Measurements from ENCODE around the gene ZNF684.

DNA sequence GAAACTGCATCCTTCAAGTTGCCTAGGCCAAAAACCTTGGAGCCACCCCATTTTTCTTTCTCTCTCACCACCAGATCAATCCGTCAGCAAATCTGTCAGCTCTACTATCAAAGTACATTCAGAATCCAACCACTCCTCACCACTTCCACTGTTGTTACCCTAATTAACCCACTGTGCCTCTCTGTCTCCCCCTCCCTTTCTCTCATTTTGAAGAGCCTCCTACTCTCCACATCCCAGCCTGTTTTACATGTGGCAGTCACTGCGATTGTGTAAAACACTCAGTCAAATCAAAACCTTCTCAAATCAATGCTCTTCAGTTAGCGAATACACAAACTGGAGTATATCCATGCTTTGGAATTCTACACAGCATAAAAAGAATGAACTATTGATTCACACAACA is 33.1 kb downstream of the ZNF684 start:
- TF ChIP-seq, protein P1, sequence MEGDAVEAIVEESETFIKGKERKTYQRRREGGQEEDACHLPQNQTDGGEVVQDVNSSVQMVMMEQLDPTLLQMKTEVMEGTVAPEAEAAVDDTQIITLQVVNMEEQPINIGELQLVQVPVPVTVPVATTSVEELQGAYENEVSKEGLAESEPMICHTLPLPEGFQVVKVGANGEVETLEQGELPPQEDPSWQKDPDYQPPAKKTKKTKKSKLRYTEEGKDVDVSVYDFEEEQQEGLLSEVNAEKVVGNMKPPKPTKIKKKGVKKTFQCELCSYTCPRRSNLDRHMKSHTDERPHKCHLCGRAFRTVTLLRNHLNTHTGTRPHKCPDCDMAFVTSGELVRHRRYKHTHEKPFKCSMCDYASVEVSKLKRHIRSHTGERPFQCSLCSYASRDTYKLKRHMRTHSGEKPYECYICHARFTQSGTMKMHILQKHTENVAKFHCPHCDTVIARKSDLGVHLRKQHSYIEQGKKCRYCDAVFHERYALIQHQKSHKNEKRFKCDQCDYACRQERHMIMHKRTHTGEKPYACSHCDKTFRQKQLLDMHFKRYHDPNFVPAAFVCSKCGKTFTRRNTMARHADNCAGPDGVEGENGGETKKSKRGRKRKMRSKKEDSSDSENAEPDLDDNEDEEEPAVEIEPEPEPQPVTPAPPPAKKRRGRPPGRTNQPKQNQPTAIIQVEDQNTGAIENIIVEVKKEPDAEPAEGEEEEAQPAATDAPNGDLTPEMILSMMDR (conservative IDR thresholded peaks at IDR 0.05; ENCODE audit: low read length): no peak
- TF ChIP-seq EZH2phosphoT487 (IDR thresholded peaks at IDR 0.05; ENCODE audit: borderline replicate concordance): no peak
